K562 (cell line): ENCODE results near the gene BPTF. TPM values are rescaled to one million over a fixed set of nuclear protein-coding genes. Genes with fewer than 3 reads are reported as not detected.

Experiments used
- ATAC-seq: fragments of 200-7000 bp; cut with Tn5 transposase; 3 replicates; pipeline ENCODE4 v1.9.1; 2020; ENCODE audit warnings: moderate library complexity
- BruUV-seq: library from RNA; stranded (reverse); fragments of 400-500 nt; replicated peaks from 2 replicates; lab custom pipeline; 2021; lab: Mats Ljungman, UMichigan
- CTCF ChIA-PET: fragments of 300-600 bp; formaldehyde crosslinking; extraction: SDS; loops from one replicate; lab custom pipeline; 2021; ENCODE audit warnings: low intra/inter-chr PET ratio; lab: Yijun Ruan, JAX
- POLR2A ChIA-PET: fragments of 300-600, 350-650 bp; sonication (Branson Sonifier 250); formaldehyde crosslinking; extraction: SDS; loops from one replicate; lab custom pipeline; 2021; ENCODE audit warnings: antibody characterized with exemption, inconsistent platforms; lab: Yijun Ruan, JAX
- DNase-seq, 4 experiments: peaks; one replicate each; pipeline versions ENCODE4 v3.0.0 to v3.0.0-alpha.2; 2011 to 2018; ENCODE audit warnings: low spot score in 3 of 4, mixed read lengths in 3 of 4; ENCODE audit errors: extremely low read depth in 1 of 4
- FAIRE-seq: peaks from 2 replicates; lab custom pipeline; 2011; peaks lifted over from hg19 to GRCh38; lab: Jason Lieb, UNC
- H2AFZ ChIP-seq: 2 replicates; pipeline ENCODE4 v1.6.0; 2011; ENCODE audit warnings: low read depth, low read length, control low read depth, inconsistent platforms
- H3K27ac ChIP-seq: fragments of 200-600 bp; 3 replicates; pipeline ENCODE4 v1.8.0; 2011; ENCODE audit warnings: low read depth, mild to moderate bottlenecking, control low read depth, inconsistent platforms, low read length, moderate library complexity, mixed read lengths; ENCODE audit errors: extremely low read depth
- H3K27me3 ChIP-seq, 2 experiments: fragments of 300-600 bp in 1 of 2; 2 replicates in 1 of 2; 3 replicates in 1 of 2; pipeline versions ENCODE4 v1.6.0 to v1.8.0; 2011; ENCODE audit warnings: inconsistent platforms in 2 of 2, low read length in 2 of 2, mild to moderate bottlenecking in 1 of 2, mixed read lengths in 1 of 2, moderate library complexity in 1 of 2; ENCODE audit not compliant: control insufficient read depth in 2 of 2, insufficient read depth in 2 of 2
- H3K36me3 ChIP-seq: fragments of 300-600 bp; 3 replicates; pipeline ENCODE4 v1.8.0; 2011; ENCODE audit warnings: mild to moderate bottlenecking, low read length, inconsistent platforms; ENCODE audit not compliant: control insufficient read depth, insufficient read depth
- H3K4me1 ChIP-seq, 2 experiments: fragments of 200-600 bp in 1 of 2; replicated peaks in 1 of 2; 2 replicates in 1 of 2; 3 replicates in 1 of 2; pipeline versions ENCODE4 v1.5.1 to v1.8.0; 2011; ENCODE audit warnings: inconsistent platforms in 2 of 2, low read length in 2 of 2, mild to moderate bottlenecking in 1 of 2, mixed read lengths in 1 of 2, moderate library complexity in 1 of 2; ENCODE audit not compliant: control insufficient read depth in 2 of 2, insufficient read depth in 2 of 2
- H3K4me2 ChIP-seq: 2 replicates; pipeline ENCODE4 v1.6.1; 2011; ENCODE audit warnings: low read length, control low read depth, inconsistent platforms, mixed read lengths; ENCODE audit not compliant: insufficient read depth
- H3K4me3 ChIP-seq: fragments of 200-600 bp; sonication (generic), shearing (Covaris generic); 2 replicates; pipeline ENCODE4 v1.5.1; 2016; ENCODE audit warnings: control low read depth, inconsistent platforms
- H3K79me2 ChIP-seq: fragments of 200-600 bp; 3 replicates; pipeline ENCODE4 v1.8.0; 2011; ENCODE audit warnings: low read length, inconsistent platforms; ENCODE audit not compliant: control insufficient read depth, insufficient read depth
- H3K9ac ChIP-seq, 2 experiments: 2 replicates each; pipeline versions ENCODE4 v1.6.0 to v1.6.1; 2011; ENCODE audit warnings: low read depth in 2 of 2, low read length in 2 of 2, control low read depth in 1 of 2, inconsistent platforms in 1 of 2, mild to moderate bottlenecking in 1 of 2, mixed read lengths in 1 of 2; ENCODE audit not compliant: insufficient read depth in 1 of 2
- H3K9me1 ChIP-seq: one replicate; pipeline ENCODE4 v1.6.0; 2011; ENCODE audit warnings: inconsistent platforms, mild to moderate bottlenecking, low read length, moderate library complexity; ENCODE audit not compliant: control insufficient read depth, insufficient read depth
- H3K9me3 ChIP-seq: replicated peaks from 2 replicates; pipeline ENCODE4 v1.5.1; 2011; ENCODE audit warnings: low read depth, low read length, inconsistent platforms; ENCODE audit not compliant: control insufficient read depth, insufficient read depth
- H4K20me1 ChIP-seq: replicated peaks from 2 replicates; pipeline ENCODE4 v1.6.1; 2011; ENCODE audit warnings: low read length, inconsistent platforms, mixed read lengths; ENCODE audit not compliant: control insufficient read depth, insufficient read depth
- DNMT1 ChIP-seq: fragments of 450-650 bp; IDR thresholded peaks from 2 replicates; pipeline ENCODE4 v1.6.1; 2016; ENCODE audit warnings: antibody characterized with exemption, mild to moderate bottlenecking
- KLF1 ChIP-seq: fragments of 450-650 bp; IDR thresholded peaks from 2 replicates; pipeline ENCODE4 v1.6.1; 2016; ENCODE audit warnings: missing genetic modification characterization, missing compliant biosample characterization
- ZBTB7A ChIP-seq: IDR thresholded peaks from 2 replicates; pipeline ENCODE4 v1.6.1; 2011; ENCODE audit warnings: low read depth, mild to moderate bottlenecking, low read length, moderate library complexity, borderline replicate concordance; ENCODE audit not compliant: control insufficient read depth
- ZNF143 ChIP-seq: sonication (generic); formaldehyde crosslinking; IDR thresholded peaks from 2 replicates; pipeline ENCODE4 v1.9.0; 2022; ENCODE audit warnings: mild to moderate bottlenecking, missing genetic modification reagents
- WGBS: fragments of 100-300 bp; shearing (Covaris generic); methylation state at CpG from one replicate; pipeline ENCODE4 v1.1.6; 2016; ENCODE audit warnings: low coverage, mixed read lengths; ENCODE audit not compliant: insufficient coverage; ENCODE audit errors: missing lambda C conversion rate; 5-methylcytosine and 5-hydroxymethylcytosine counted together
- in situ Hi-C: fragments of 300-500 bp; cut with MboI; formaldehyde crosslinking; loops from 4 replicates; pipeline ENCODE4 v1.15.0; 2018; ENCODE audit warnings: inconsistent platforms, mixed read lengths
- intact Hi-C: fragments of 100-400 bp; cut with micrococcal nuclease; formaldehyde crosslinking; loops from 2 replicates; pipeline ENCODE4 v1.14.2; 2022
- polyA plus RNA-seq, 8 experiments: library from polyadenylated mRNA; depleted of rRNA in 4 of 8; stranded (reverse) in 5 of 8; unstranded in 3 of 8; fragments of >200 nt; fragmentation: Nextera tagmentation in 2 of 8; fragmentation: Illumina TruSeq in 1 of 8; extraction: Ambion mirVana in 2 of 8; extraction: Trizol in 1 of 8; gene quantifications; 2 replicates each; pipeline versions ENCODE4 v1.2.1 to v1.2.3, GENCODE V29; 2011 to 2014; ENCODE audit warnings: inconsistent platforms in 1 of 8, missing spikeins in 1 of 8
- total RNA-seq, 7 experiments: library from RNA; depleted of rRNA in 6 of 7; stranded (reverse); fragments of >200 nt in 6 of 7; fragmentation: Illumina TruSeq in 2 of 7; extraction: Trizol in 2 of 7; gene quantifications; 2 replicates each; pipeline versions ENCODE4 v1.2.1 to v1.2.3, GENCODE V29; 2011 to 2021; ENCODE audit warnings: low replicate concordance in 1 of 7
- TF ChIP-seq, protein P1 (sequence below): fragments of 450-650 bp; formaldehyde crosslinking; conservative IDR thresholded peaks from 2 replicates; pipeline ENCODE4 v1.4.0; 2022; ENCODE audit warnings: mild to moderate bottlenecking, missing genetic modification characterization
- TF ChIP-seq, protein P2 (sequence below): fragments of 250-450 bp; sonication (Bioruptor Pico); IDR thresholded peaks from 2 replicates; pipeline ENCODE4 v1.8.0; 2022; ENCODE audit warnings: moderate library complexity, mild to moderate bottlenecking, inconsistent platforms

The BPTF gene
- total and polyA plus RNA-seq, 9 of the 15 experiments (the other 6 are each of a cell fraction or from before 2014, with no cell fraction given), result 12.5 to 52.1 (median 26.9) TPM

DNA sequence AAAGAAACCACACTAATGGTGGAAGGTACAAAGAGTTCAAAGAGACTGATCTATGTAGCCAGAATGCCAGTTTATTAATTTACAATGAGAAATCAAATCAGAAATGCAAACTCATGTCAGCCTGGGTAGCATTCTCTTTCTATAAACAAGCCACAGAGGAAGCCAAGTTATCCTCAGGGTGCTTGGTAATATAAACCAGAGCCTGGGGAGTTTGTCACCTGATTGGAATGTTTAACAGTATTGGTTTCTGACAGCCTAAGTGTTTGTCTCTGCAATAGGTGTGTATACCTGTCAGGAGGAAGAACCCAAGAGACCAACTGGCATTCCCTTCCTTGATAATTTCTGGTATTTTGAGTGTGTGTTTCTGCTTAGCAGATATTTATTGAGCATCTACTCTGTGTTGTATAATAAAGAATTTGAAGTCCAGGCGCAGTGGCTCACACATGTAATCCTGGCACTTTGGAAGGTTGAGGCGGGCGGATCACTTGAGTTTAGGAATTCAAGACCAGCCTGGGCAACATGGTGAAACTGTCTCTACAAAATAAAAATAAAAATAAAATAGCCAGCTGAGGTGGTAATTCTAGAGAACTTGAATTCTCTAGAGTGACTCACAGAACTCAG lies 174.1 kb downstream of the BPTF start:
- ATAC-seq (no peak), FAIRE-seq (peak; percentile 60), DNase-seq (no peak)
- Histone ChIP-seq H3K27ac (no peak overlapping the region), H3K4me2 (no peak overlapping the region), H4K20me1 (no peaks in the 10 kb centered on the region), H3K27me3 (no peaks in the 10 kb centered on the region), H3K36me3 (no peaks in the 10 kb centered on the region), H3K4me1 (peaks cover 6 to 12% of the 10 kb centered on the region in 2 experiments), H3K9me1 (no peaks in the 10 kb centered on the region), H3K4me3 (no peak overlapping the region), H2AFZ (no peak overlapping the region), H3K79me2 (peaks cover 8% of the 10 kb centered on the region; the same call in 1 of the 3 replicates), H3K9ac (no peak overlapping the region), H3K9me3 (no peaks in the 10 kb centered on the region)
- POLR2A ChIA-PET, result no interaction called here
- CTCF ChIA-PET, result no interaction called here
- TF ChIP-seq, protein P1, sequence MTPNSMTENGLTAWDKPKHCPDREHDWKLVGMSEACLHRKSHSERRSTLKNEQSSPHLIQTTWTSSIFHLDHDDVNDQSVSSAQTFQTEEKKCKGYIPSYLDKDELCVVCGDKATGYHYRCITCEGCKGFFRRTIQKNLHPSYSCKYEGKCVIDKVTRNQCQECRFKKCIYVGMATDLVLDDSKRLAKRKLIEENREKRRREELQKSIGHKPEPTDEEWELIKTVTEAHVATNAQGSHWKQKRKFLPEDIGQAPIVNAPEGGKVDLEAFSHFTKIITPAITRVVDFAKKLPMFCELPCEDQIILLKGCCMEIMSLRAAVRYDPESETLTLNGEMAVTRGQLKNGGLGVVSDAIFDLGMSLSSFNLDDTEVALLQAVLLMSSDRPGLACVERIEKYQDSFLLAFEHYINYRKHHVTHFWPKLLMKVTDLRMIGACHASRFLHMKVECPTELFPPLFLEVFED (CRISPR knock-in tag), result no peak
- TF ChIP-seq KLF1 (tag) (no peak), DNMT1 (no peak), ZBTB7A (no peak), ZNF143 (CRISPR knock-in tag) (no peak)
- TF ChIP-seq, protein P2, sequence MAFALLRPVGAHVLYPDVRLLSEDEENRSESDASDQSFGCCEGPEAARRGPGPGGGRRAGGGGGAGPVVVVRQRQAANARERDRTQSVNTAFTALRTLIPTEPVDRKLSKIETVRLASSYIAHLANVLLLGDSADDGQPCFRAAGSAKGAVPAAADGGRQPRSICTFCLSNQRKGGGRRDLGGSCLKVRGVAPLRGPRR (CRISPR knock-in tag), result no peak
- intact Hi-C loops (no loop called here), in situ Hi-C loops (no loop called here)
- BruUV-seq, result no TSS peak
- WGBS, result 39% methylated on average over 3 of the region's 3 CpGs
